Trophoblast cell (in vitro differentiated cells and primary cell): ENCODE measurements around the gene MBTPS1.

Experiments used
- DNase-seq, 2 donors: peaks; one replicate each; pipeline ENCODE4 v3.0.0-alpha.2; 2016
- H2AFZ ChIP-seq: 2 replicates; pipeline ENCODE4 v1.6.1; 2013; ENCODE audit warnings: low read length, moderate library complexity, mild to moderate bottlenecking; ENCODE audit not compliant: insufficient read depth, poor library complexity
- H2AK5ac ChIP-seq: 2 replicates; pipeline ENCODE4 v1.6.1; 2013; ENCODE audit warnings: mild to moderate bottlenecking, low read length
- H2BK120ac ChIP-seq: 2 replicates; pipeline ENCODE4 v1.6.1; 2013; ENCODE audit warnings: low read length, mild to moderate bottlenecking, moderate library complexity; ENCODE audit not compliant: insufficient read depth, poor library complexity
- H2BK12ac ChIP-seq: 2 replicates; pipeline ENCODE4 v1.6.1; 2013; ENCODE audit warnings: mild to moderate bottlenecking, low read length, moderate library complexity
- H2BK5ac ChIP-seq: 2 replicates; pipeline ENCODE4 v1.6.1; 2013; ENCODE audit warnings: low read length, low read depth, moderate library complexity, mild to moderate bottlenecking; ENCODE audit not compliant: poor library complexity
- H3K14ac ChIP-seq: 2 replicates; pipeline ENCODE4 v1.6.1; 2013; ENCODE audit warnings: mild to moderate bottlenecking, low read length
- H3K18ac ChIP-seq: 2 replicates; pipeline ENCODE4 v1.6.1; 2013; ENCODE audit warnings: mild to moderate bottlenecking, low read length
- H3K23ac ChIP-seq: 2 replicates; pipeline ENCODE4 v1.6.1; 2013; ENCODE audit warnings: low read length
- H3K27ac ChIP-seq: 2 replicates; pipeline ENCODE4 v1.5.1; 2013; ENCODE audit warnings: low read depth, mild to moderate bottlenecking, inconsistent platforms, low read length, moderate library complexity
- H3K27me3 ChIP-seq: 2 replicates; pipeline ENCODE4 v1.6.1; 2013; ENCODE audit warnings: inconsistent platforms, mild to moderate bottlenecking, low read length, moderate library complexity; ENCODE audit not compliant: insufficient read depth
- H3K36me3 ChIP-seq, 2 experiments: 1 replicate in 1 of 2; 2 replicates in 1 of 2; pipeline ENCODE4 v1.6.1; 2013; ENCODE audit warnings: low read length in 2 of 2, mild to moderate bottlenecking in 2 of 2, moderate library complexity in 1 of 2; ENCODE audit not compliant: insufficient read depth in 2 of 2, control insufficient read depth in 1 of 2
- H3K4ac ChIP-seq: 2 replicates; pipeline ENCODE4 v1.6.1; 2013; ENCODE audit warnings: low read depth, mild to moderate bottlenecking, low read length, moderate library complexity
- H3K4me1 ChIP-seq, 2 experiments: 1 replicate in 1 of 2; 2 replicates in 1 of 2; pipeline ENCODE4 v1.6.1; 2013; ENCODE audit warnings: low read length in 2 of 2, mild to moderate bottlenecking in 2 of 2, moderate library complexity in 1 of 2; ENCODE audit not compliant: insufficient read depth in 2 of 2, control insufficient read depth in 1 of 2
- H3K4me2 ChIP-seq: 2 replicates; pipeline ENCODE4 v1.6.1; 2013; ENCODE audit warnings: inconsistent platforms, mild to moderate bottlenecking, low read length, moderate library complexity
- H3K4me3 ChIP-seq: 2 replicates; pipeline ENCODE4 v1.5.1; 2013; ENCODE audit warnings: mild to moderate bottlenecking, low read depth, low read length, inconsistent platforms
- H3K79me1 ChIP-seq: one replicate; pipeline ENCODE4 v1.6.1; 2013; ENCODE audit warnings: low read length
- H3K79me2 ChIP-seq: 2 replicates; pipeline ENCODE4 v1.6.1; 2013; ENCODE audit warnings: low read length, mild to moderate bottlenecking; ENCODE audit not compliant: control insufficient read depth, insufficient read depth, poor library complexity
- H3K9ac ChIP-seq: 2 replicates; pipeline ENCODE4 v1.6.1; 2013; ENCODE audit warnings: mild to moderate bottlenecking, low read length
- H3K9me3 ChIP-seq: 2 replicates; pipeline ENCODE4 v1.6.1; 2013; ENCODE audit warnings: low read depth, mild to moderate bottlenecking, control low read depth, inconsistent platforms, low read length; ENCODE audit not compliant: insufficient read depth
- H4K12ac ChIP-seq: 2 replicates; pipeline ENCODE4 v1.6.1; 2013; ENCODE audit warnings: low read depth, mild to moderate bottlenecking, low read length, moderate library complexity
- H4K8ac ChIP-seq: 2 replicates; pipeline ENCODE4 v1.6.1; 2013; ENCODE audit warnings: low read depth, mild to moderate bottlenecking, low read length, moderate library complexity
- H4K91ac ChIP-seq: one replicate; pipeline ENCODE4 v1.6.1; 2013; ENCODE audit warnings: low read depth, mild to moderate bottlenecking, low read length, moderate library complexity
- WGBS: extraction: QIAGEN DNeasy Blood & Tissue Kit; methylation state at CpG from one replicate; pipeline ENCODE4 v1.1.7; 2013; ENCODE audit warnings: missing lambda C conversion rate; ENCODE audit not compliant: insufficient read length, insufficient coverage; ENCODE audit errors: extremely low coverage; 5-methylcytosine and 5-hydroxymethylcytosine counted together

MBTPS1 gene

DNA sequence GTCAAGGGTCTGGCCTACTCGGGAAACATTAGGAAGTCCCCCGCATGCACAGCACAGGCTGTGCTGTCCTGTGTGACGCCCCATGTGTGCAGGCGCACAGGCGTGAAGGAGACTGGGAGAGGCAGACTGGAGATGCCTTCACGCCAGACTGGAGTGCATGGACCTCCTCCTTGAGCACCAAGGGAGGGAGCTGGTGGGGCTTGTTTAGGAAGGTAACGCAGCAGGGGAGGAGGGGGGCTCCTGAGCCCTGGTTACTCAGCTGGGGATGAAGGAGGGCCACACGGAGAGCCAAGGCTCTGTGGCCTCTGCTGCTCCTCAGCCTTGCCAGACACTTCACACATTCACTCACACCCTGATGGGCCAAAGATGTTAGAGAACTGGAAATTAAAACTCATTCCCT lies 20.5 kb upstream of the MBTPS1 start:
- Histone ChIP-seq H3K23ac (no peak overlapping the region), H3K27ac (no peak overlapping the region), H3K27me3 (no peaks in the 10 kb centered on the region), H3K4me1 (peaks cover 5 to 6% of the 10 kb centered on the region in 2 experiments), H3K4me3 (no peak overlapping the region), H3K14ac (no peak overlapping the region), H2AFZ (no peak overlapping the region), H2BK5ac (no peak overlapping the region), H3K4me2 (no peak overlapping the region), H3K18ac (no peak overlapping the region), H3K36me3 (no peaks in the 10 kb centered on the region), H2BK12ac (no peak overlapping the region), H2BK120ac (no peak overlapping the region), H4K8ac (no peak overlapping the region), H3K79me1 (no peaks in the 10 kb centered on the region), H2AK5ac (no peak overlapping the region), H3K9ac (no peak overlapping the region), H3K9me3 (no peaks in the 10 kb centered on the region), H3K4ac (no peak overlapping the region), H3K79me2 (no peaks in the 10 kb centered on the region), H4K12ac (no peak overlapping the region), H4K91ac (no peak overlapping the region)
- no peak for DNase-seq
- WGBS: no CpG with 5 or more reads among the region's 8 CpGs

DNA sequence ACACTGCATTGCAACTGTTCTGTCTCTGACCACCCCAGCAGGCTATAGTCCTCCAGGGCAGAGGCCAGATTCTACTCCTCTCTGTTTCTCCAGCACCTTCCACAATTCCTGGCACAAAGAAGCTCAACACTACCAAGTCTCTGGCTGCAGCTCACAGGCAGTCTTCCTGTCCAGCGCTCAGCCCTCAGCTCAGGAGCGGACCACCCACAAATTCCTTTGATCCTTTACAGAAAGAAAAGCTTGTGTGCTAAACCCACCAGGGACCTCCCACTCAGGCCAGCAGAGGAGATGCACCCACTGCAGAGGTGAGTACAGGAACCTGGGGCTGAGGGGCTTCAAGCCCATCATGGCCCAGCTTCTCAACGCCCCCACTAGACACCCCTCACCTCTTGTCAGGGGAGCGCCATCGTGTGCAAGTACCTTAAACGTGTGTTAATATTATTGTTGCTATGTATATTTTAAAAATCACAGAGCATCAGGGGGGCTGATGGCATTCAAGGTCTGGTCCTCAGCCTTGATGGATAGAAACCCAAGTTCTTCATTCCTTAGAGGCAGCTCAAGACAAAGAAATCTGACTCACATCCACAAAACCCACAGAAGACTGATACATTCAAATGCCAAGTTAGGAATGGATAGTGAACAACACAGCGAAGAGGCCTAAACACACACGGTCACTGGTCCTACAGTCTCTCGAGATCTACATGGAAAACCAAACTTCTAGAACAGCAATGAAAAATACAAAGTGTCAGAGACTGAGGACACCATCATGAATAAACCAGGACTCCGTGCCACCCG lies 19.8 kb upstream of the MBTPS1 start:
- no peak overlapping the region for H4K91ac ChIP-seq
- no peaks in the 10 kb centered on the region for H3K79me1 ChIP-seq
- H4K12ac ChIP-seq: no peak overlapping the region
- no peak overlapping the region for H3K23ac ChIP-seq
- no peaks in the 10 kb centered on the region for H3K9me3 ChIP-seq
- no peak overlapping the region for H2AK5ac ChIP-seq
- no peak overlapping the region for H2BK12ac ChIP-seq
- no peak overlapping the region for H3K9ac ChIP-seq
- no peak overlapping the region for H4K8ac ChIP-seq
- H3K79me2 ChIP-seq: no peaks in the 10 kb centered on the region
- no peak overlapping the region for H3K4ac ChIP-seq
- no peak overlapping the region for H3K4me3 ChIP-seq
- H3K36me3 ChIP-seq: no peaks in the 10 kb centered on the region
- no peak overlapping the region for H2AFZ ChIP-seq
- no peak overlapping the region for H3K27ac ChIP-seq
- no peak overlapping the region for H3K18ac ChIP-seq
- DNase-seq: no peak
- H3K27me3 ChIP-seq: no peaks in the 10 kb centered on the region
- no peak overlapping the region for H2BK120ac ChIP-seq
- no peak overlapping the region for H3K14ac ChIP-seq
- no peak overlapping the region for H3K4me2 ChIP-seq
- peaks cover 5 to 6% of the 10 kb centered on the region in 2 experiments for H3K4me1 ChIP-seq
- H2BK5ac ChIP-seq: no peak overlapping the region
- no CpG with 5 or more reads among the region's 11 CpGs for WGBS

DNA sequence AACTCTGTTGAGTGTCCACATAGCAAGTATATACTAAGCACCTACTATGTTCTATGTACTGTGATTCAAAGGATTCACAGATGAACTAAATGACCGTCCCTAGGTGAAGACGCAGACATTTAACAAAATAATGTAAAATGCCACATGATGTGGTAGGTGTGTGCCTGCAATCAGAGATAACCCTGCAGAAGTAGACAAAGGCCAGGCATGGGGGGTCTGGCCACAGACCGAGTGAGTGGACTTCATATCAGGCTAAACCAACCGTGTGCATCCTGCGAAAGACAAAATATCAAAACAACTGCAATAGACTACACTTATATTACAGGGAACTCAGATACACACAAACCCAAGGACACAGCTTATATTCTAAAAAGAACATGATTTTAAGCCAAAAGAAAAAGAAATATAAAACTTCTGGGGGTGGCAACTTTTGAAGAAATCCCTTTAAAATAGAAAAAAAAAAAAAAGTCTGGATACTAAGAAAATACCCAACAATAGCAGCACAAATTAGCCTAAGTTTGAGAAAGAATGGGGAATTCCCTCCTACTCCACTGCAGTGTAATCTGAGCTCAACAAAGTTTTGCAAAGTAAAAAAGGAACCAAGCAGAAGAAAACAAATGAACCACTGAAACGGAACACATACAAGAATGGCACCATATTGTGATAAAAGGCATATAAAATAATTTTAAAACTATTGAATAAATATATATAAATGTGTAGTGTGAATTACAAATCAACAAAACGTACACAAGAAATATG lies 16.0 kb upstream of the MBTPS1 start:
- Histone ChIP-seq H3K79me1 (no peaks in the 10 kb centered on the region), H3K79me2 (no peaks in the 10 kb centered on the region), H4K12ac (no peak overlapping the region), H3K36me3 (peaks cover 11 to 12% of the 10 kb centered on the region in 2 experiments), H3K4me1 (no peaks in the 10 kb centered on the region), H3K23ac (no peak overlapping the region), H3K9me3 (no peaks in the 10 kb centered on the region), H2AK5ac (no peak overlapping the region), H3K4me2 (no peak overlapping the region), H3K9ac (no peak overlapping the region), H4K8ac (no peak overlapping the region), H4K91ac (no peak overlapping the region), H3K18ac (no peak overlapping the region), H3K14ac (no peak overlapping the region), H3K27me3 (no peaks in the 10 kb centered on the region), H2BK120ac (no peak overlapping the region), H2AFZ (no peak overlapping the region), H3K4ac (no peak overlapping the region), H2BK5ac (no peak overlapping the region), H3K27ac (no peak overlapping the region), H3K4me3 (no peak overlapping the region), H2BK12ac (no peak overlapping the region)
- WGBS: no CpG with 5 or more reads among the region's 7 CpGs
- no peak for DNase-seq

DNA sequence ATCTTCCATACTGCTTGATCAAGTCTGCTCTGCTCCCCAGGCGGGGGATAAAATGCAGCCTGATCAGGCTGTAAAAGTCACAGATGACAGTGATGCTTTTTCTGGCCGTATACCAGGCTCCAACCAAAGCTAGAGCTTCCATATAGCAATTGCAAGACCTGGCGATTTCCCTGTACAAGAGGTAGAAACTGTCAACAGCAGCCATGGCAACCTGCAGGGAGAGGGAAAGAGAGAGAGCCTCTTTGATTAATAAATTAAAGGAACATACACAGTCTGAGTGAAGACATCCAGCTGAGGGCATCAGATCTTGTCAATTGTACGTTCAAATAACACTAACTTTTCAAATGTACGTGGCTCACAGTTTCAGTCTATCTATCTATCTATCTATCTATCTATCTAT lies 14.4 kb upstream of the MBTPS1 start:
- H4K8ac ChIP-seq: no peak overlapping the region
- H3K23ac ChIP-seq: no peak overlapping the region
- H2BK5ac ChIP-seq: no peak overlapping the region

More for the DNA sequence above, 14.4 kb upstream of the MBTPS1 start:
- no peak overlapping the region for H2BK120ac ChIP-seq
- no peaks in the 10 kb centered on the region for H3K27me3 ChIP-seq
- H3K18ac ChIP-seq: no peak overlapping the region
- H4K91ac ChIP-seq: no peak overlapping the region
- peaks cover 13 to 15% of the 10 kb centered on the region in 2 experiments for H3K36me3 ChIP-seq
- no peak overlapping the region for H3K14ac ChIP-seq
- no peak overlapping the region for H2BK12ac ChIP-seq
- no peak overlapping the region for H4K12ac ChIP-seq
- H3K9me3 ChIP-seq: no peaks in the 10 kb centered on the region
- H3K79me2 ChIP-seq: no peaks in the 10 kb centered on the region
- no peak overlapping the region for H3K27ac ChIP-seq
- H3K4ac ChIP-seq: no peak overlapping the region
- H3K4me2 ChIP-seq: no peak overlapping the region
- no peak overlapping the region for H2AK5ac ChIP-seq
- WGBS: no CpG with 5 or more reads among the region's 5 CpGs
- H3K4me3 ChIP-seq: no peak overlapping the region
- no peaks in the 10 kb centered on the region for H3K4me1 ChIP-seq
- H2AFZ ChIP-seq: no peak overlapping the region
- H3K79me1 ChIP-seq: no peaks in the 10 kb centered on the region
- no peak for DNase-seq
- no peak overlapping the region for H3K9ac ChIP-seq
